Glutamatergic neuron (in vitro differentiated cells): ENCODE results near the gene SRSF2. TPM values are rescaled to one million over a fixed set of nuclear protein-coding genes. Genes with fewer than 3 reads are reported as not detected.
A peak's percentile ranks its signal among the peaks of the same experiment; 100 is the strongest.
"Not testable (repeated sequence)": the region's sequence is repeated elsewhere in the genome, so short reads cannot be mapped to it uniquely, and the experiment has no call there.

ENCODE experiments used
- DNase-seq: peaks from one replicate; pipeline ENCODE4 v3.0.0; 2022
- H3K27ac Mint-ChIP-seq: one replicate; pipeline ENCODE4 v1.8.0; 2020; ENCODE audit warnings: mild to moderate bottlenecking, mixed read lengths, inconsistent platforms; ENCODE audit not compliant: unreplicated experiment
- H3K27me3 Mint-ChIP-seq: one replicate; pipeline ENCODE4 v1.8.0; 2020; ENCODE audit warnings: mild to moderate bottlenecking, moderate library complexity, mixed read lengths, inconsistent platforms; ENCODE audit not compliant: unreplicated experiment
- H3K36me3 Mint-ChIP-seq: one replicate; pipeline ENCODE4 v1.8.0; 2020; ENCODE audit warnings: mild to moderate bottlenecking, mixed read lengths, inconsistent platforms; ENCODE audit not compliant: unreplicated experiment
- H3K4me1 Mint-ChIP-seq: one replicate; pipeline ENCODE4 v1.8.0; 2020; ENCODE audit warnings: mild to moderate bottlenecking, low read depth, mixed read lengths, inconsistent platforms; ENCODE audit not compliant: unreplicated experiment
- H3K4me3 Mint-ChIP-seq: one replicate; pipeline ENCODE4 v1.8.0; 2020; ENCODE audit warnings: mild to moderate bottlenecking, mixed read lengths, inconsistent platforms; ENCODE audit not compliant: unreplicated experiment
- H3K9me3 Mint-ChIP-seq: one replicate; pipeline ENCODE4 v1.8.0; 2020; ENCODE audit warnings: mild to moderate bottlenecking, moderate library complexity, mixed read lengths, inconsistent platforms; ENCODE audit not compliant: unreplicated experiment
- total RNA-seq: library from RNA; stranded (reverse); fragmentation: NEBNext Ultra II Directional; extraction: Animal tissue kit (Norgen Biotek cat#: 25700); gene quantifications from one replicate; pipeline ENCODE4 v1.2.1, GENCODE V29; 2021; ENCODE audit not compliant: unreplicated experiment
- TF ChIP-seq, protein P1 (sequence below): fragments of 200-600 bp; sonication (generic); IDR thresholded peaks from one replicate; pipeline ENCODE4 v1.5.0; 2021; ENCODE audit not compliant: partially characterized antibody, unreplicated experiment

SRSF2 gene
- total RNA-seq, 1 donor from 2014 or later = 188 TPM

DNA sequence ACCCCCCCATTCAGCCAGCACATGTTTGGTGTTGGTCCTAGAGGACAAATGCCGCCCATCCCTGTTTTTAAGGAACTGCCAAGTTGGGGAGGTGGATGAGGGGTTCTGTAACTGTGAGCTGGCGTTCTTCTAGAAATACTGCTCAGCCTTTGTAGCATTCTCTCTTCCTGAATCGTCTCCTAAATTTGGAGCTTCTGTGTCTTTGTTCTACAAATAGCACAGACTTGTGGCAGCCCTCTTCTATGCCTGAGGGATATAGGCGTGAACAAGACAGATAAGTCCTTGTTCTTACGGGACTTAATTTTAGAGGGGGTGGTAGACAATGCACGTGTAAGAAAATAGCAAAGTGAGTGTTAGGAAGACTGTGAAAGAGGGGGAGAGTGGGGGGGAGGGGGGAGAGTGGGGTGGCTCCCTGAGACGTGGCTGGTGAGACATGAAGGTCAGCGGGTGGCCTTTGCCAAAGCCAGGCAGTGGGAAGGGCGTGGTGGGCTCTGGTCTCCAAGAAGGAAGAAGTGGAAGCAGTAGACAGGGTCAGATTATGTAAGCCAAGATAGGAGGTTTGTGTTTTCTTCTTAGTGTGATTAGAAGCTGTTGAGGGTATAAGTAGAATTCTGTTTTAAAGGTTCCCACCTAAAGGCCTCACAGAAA is 10.7 kb upstream of the SRSF2 start:
- H3K36me3 Mint-ChIP-seq = peaks cover 10% of the 10 kb centered on the region
- no peaks in the 10 kb centered on the region for H3K9me3 Mint-ChIP-seq
- no peak overlapping the region for H3K4me3 Mint-ChIP-seq
- H3K27me3 Mint-ChIP-seq = no peaks in the 10 kb centered on the region
- no peak for DNase-seq
- no peaks in the 10 kb centered on the region for H3K4me1 Mint-ChIP-seq
- H3K27ac Mint-ChIP-seq = no peak overlapping the region
- TF ChIP-seq, protein P1, sequence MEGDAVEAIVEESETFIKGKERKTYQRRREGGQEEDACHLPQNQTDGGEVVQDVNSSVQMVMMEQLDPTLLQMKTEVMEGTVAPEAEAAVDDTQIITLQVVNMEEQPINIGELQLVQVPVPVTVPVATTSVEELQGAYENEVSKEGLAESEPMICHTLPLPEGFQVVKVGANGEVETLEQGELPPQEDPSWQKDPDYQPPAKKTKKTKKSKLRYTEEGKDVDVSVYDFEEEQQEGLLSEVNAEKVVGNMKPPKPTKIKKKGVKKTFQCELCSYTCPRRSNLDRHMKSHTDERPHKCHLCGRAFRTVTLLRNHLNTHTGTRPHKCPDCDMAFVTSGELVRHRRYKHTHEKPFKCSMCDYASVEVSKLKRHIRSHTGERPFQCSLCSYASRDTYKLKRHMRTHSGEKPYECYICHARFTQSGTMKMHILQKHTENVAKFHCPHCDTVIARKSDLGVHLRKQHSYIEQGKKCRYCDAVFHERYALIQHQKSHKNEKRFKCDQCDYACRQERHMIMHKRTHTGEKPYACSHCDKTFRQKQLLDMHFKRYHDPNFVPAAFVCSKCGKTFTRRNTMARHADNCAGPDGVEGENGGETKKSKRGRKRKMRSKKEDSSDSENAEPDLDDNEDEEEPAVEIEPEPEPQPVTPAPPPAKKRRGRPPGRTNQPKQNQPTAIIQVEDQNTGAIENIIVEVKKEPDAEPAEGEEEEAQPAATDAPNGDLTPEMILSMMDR = no peak

DNA sequence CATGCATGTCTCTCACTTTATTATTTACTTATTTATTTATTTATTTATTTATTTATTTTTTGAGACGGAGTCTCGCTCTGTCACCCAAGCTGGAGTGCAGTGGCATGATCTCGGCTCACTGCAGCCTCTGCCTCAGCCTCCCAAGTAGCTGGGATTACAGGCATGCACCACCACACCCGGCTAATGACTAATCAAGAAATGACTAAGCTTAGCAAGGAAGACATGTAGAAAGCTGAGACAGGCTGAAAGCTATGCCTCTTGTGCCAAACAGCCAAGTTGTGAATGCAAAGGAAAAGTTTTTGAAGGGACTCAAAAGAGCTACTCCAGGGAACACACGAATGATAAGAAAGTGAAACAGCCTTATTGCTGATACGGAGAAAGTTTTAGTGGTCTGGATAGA is 8.7 kb upstream of the SRSF2 start:
- H3K36me3 Mint-ChIP-seq = peaks cover 10% of the 10 kb centered on the region
- not testable (repeated sequence) for H3K4me3 Mint-ChIP-seq, H3K27me3 Mint-ChIP-seq, H3K4me1 Mint-ChIP-seq, H3K27ac Mint-ChIP-seq, H3K9me3 Mint-ChIP-seq, DNase-seq

DNA sequence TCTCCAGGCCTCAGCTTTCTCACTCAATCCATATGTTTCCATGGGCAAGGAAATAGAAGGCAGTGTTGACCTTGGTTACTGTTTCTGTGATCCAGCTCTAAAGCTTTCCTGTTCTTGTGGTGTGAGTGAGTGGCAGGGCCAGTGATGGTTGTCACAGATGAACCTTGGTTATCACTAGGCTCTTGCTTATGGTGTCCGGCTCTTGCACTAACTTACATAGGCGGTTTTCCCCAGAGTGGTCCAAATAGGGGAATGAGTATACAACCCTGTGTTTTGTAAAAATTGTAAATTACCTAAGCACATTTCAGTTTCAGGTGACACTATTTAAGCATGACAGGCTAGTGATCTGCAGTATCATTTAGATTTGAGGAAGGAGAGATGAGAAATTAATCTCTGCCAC is 7.6 kb upstream of the SRSF2 start:
- no peak for DNase-seq
- H3K27ac Mint-ChIP-seq = no peak overlapping the region
- TF ChIP-seq, protein P1 = no peak
- H3K4me3 Mint-ChIP-seq = no peak overlapping the region
- H3K36me3 Mint-ChIP-seq = peaks cover 10% of the 10 kb centered on the region
- H3K9me3 Mint-ChIP-seq = no peaks in the 10 kb centered on the region
- no peaks in the 10 kb centered on the region for H3K27me3 Mint-ChIP-seq
- peaks cover 2% of the 10 kb centered on the region for H3K4me1 Mint-ChIP-seq

DNA sequence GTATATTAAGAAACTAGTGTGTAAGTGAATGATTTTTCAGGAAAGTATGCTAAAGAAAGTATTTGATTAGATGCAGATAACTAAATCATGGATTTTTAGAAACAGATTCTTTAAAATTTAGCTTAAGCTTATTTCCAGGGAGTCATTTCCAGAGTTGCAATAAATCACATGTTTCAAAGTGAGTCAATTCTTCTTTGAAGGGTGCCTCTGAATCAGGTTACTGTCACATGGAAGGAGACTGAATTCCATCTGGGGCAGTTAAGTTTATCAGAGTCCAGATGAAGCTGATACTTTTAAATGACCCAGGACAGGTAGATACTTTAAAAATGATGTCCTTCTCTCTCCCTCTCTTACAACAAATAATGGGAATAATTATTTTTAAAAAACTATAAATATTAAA is 5.8 kb upstream of the SRSF2 start:
- H3K27me3 Mint-ChIP-seq = peaks cover 7% of the 10 kb centered on the region
- peaks cover 2% of the 10 kb centered on the region for H3K4me1 Mint-ChIP-seq
- peaks cover 7% of the 10 kb centered on the region for H3K9me3 Mint-ChIP-seq
- H3K4me3 Mint-ChIP-seq = no peak overlapping the region
- TF ChIP-seq, protein P1 = no peak
- H3K36me3 Mint-ChIP-seq = peaks cover 10% of the 10 kb centered on the region
- no peak overlapping the region for H3K27ac Mint-ChIP-seq
- no peak for DNase-seq

DNA sequence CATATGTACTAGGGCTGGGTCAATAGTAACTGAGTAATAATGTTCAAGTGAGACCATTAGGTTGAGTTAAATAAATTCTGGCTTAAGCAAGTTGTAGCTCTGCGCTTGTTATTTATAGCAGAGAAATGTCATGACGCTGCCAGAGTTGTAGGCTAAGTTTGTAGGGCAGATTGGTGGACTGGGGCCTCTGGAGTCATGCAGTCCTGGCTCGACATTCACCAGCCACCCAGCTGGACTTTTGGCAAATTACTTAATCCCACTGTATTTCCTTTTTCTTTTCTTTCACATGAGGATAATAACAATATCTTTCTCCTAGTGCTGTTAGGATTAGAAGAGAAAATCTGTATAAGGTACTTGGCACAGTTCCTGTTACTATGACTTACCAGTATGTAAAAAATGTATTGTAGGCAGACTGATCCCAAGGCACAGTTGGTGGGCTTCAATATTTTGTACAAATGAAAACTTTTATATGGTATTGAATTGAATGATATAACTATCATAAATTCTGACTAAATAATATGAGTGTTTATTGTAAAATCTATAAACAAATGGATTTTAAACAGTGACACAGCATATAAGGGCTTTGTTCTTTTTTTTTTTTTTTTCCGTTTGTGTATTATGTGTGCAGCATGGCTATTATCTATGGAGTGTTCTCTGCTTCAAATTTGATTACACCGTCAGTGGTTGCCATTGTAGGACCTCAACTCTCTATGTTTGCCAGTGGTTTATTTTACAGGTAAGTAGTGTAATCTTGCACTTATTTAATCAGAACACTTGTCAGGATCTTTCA is 3.4 kb upstream of the SRSF2 start:
- Mint-ChIP-seq H3K36me3 (no peaks in the 10 kb centered on the region), H3K4me3 (no peak overlapping the region), H3K27me3 (peaks cover 13% of the 10 kb centered on the region), H3K9me3 (peaks cover 10% of the 10 kb centered on the region), H3K4me1 (peaks cover 4% of the 10 kb centered on the region), H3K27ac (peak overlapping the region; percentile 28)
- TF ChIP-seq, protein P1 = no peak
- no peak for DNase-seq

DNA sequence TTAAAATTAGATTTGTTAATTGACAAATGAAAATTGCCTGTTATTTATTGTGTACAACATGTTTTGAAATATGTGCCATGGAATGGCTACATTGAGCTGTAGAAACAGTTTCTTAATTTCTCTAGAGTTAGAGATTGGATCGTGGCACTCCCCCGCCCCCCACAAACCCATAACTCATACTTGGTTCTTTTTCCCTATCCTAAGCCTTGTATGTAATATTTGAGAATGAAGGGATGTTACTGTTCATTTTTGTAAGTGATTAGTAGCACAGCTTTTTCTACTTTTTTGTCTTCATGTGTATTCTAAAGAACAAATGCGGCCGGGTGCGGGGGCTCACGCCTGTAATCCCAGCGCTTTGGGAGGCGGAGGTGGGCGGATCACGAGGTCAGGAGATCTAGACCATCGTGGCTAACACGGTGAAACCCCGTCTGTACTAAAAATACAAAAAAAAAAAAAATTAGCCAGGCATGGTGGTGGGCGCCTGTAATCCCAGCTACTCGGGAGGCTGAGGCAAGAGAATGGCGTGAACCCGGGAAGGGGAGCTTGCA is 2.5 kb upstream of the SRSF2 start:
- Mint-ChIP-seq H3K4me3 (peak overlapping the region; percentile 69), H3K27me3 (peaks cover 13% of the 10 kb centered on the region), H3K9me3 (peaks cover 10% of the 10 kb centered on the region)
- H3K36me3 Mint-ChIP-seq, DNase-seq, H3K27ac Mint-ChIP-seq, H3K4me1 Mint-ChIP-seq: not testable (repeated sequence)
